ENCODE data around the gene SRSF2.

DNA sequence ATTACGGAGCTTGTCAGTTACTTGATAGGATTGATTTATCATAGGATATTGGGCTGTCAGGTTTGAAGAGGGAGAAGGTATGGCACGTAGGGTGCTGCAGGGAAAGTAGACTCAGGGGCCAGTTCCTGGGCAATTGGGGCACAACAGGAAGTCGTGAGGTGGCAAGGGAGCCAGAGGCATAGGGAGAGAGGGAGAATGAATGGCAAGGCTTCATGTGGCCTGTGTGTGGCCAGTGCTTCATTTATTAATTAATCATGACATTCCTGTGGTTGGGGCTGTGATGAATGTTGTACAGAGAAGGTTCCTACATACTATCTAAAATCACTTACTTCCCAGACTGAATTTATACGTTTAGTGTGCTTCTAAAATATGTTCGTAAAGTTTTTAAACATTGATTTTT is 20.1 kb upstream of the SRSF2 start:
- TF ChIP-seq, protein P1, sequence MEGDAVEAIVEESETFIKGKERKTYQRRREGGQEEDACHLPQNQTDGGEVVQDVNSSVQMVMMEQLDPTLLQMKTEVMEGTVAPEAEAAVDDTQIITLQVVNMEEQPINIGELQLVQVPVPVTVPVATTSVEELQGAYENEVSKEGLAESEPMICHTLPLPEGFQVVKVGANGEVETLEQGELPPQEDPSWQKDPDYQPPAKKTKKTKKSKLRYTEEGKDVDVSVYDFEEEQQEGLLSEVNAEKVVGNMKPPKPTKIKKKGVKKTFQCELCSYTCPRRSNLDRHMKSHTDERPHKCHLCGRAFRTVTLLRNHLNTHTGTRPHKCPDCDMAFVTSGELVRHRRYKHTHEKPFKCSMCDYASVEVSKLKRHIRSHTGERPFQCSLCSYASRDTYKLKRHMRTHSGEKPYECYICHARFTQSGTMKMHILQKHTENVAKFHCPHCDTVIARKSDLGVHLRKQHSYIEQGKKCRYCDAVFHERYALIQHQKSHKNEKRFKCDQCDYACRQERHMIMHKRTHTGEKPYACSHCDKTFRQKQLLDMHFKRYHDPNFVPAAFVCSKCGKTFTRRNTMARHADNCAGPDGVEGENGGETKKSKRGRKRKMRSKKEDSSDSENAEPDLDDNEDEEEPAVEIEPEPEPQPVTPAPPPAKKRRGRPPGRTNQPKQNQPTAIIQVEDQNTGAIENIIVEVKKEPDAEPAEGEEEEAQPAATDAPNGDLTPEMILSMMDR (IDR thresholded peaks at IDR 0.05), result no peak
- no peak for TF ChIP-seq POLR2A (IDR thresholded peaks at IDR 0.05)

Data from uterus (tissue), 2 donors.